ENCODE measurements around the gene COLGALT1. TPM values are rescaled to one million over a fixed set of nuclear protein-coding genes. Genes with fewer than 3 reads are reported as not detected.

The COLGALT1 gene
- total and polyA plus RNA-seq, 2 of the 8 experiments (the other 6 are each of a cell fraction or from before 2014, with no cell fraction given), result 44.7 to 58.1 TPM

DNA sequence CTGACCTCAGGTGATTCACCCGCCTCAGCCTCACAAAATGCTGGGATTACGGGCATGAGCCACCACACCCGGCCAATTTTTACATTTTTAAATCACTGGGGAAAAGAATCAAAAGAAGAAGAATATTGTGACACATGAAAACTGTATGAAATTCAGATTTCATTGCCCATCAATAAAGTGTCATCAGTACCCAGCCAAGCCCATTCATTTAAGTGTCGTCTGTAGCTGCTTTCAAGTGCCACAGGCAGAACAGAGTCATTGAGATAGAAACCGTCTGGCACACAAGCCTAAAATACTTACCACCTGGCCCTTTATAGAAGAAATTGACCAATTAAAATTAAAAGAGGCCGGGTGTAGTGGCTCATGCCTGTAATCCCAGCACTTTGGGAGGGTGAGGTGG, 15.3 kb downstream of the COLGALT1 start (continued):
- TF ChIP-seq CHD7 (IDR thresholded peaks at IDR 0.05; ENCODE audit: insufficient replicate concordance, low read length), result no peak
